ENCODE results near the gene PRICKLE2. TPM values are rescaled to one million over a fixed set of nuclear protein-coding genes. Genes with fewer than 3 reads are reported as not detected.

Gene PRICKLE2
- total RNA-seq, 1 donor from 2014 or later = 5.1 TPM

GRCh38 chr3:64105816-64106215, 119.5 kb downstream of the PRICKLE2 start:
- no peak for DNase-seq (ENCODE audit: low read depth)
- H3K4me3 ChIP-seq (ENCODE audit: low read depth, low read length) = no peak overlapping the region
- no peak for TF ChIP-seq CTCF (conservative IDR thresholded peaks at IDR 0.05; ENCODE audit: low read depth, low read length)

GRCh38 chr3:64104691-64105111, 120.6 kb downstream of the PRICKLE2 start:
- H3K4me3 ChIP-seq (ENCODE audit: low read depth, low read length) = no peak overlapping the region
- DNase-seq (ENCODE audit: low read depth) = peak; percentile 59
- TF ChIP-seq CTCF (conservative IDR thresholded peaks at IDR 0.05; ENCODE audit: low read depth, low read length) = no peak

- no peak for TF ChIP-seq CTCF (conservative IDR thresholded peaks at IDR 0.05; ENCODE audit: low read depth, low read length)
- no peak overlapping the region for H3K4me3 ChIP-seq (ENCODE audit: low read depth, low read length)
- DNase-seq (ENCODE audit: low read depth) = no peak
Measured at GRCh38 chr3:64104006-64104405, 121.3 kb downstream of the PRICKLE2 start.

- TF ChIP-seq CTCF (conservative IDR thresholded peaks at IDR 0.05; ENCODE audit: low read depth, low read length) = no peak
Measured at GRCh38 chr3:64103131-64103530, 122.1 kb downstream of the PRICKLE2 start.

GRCh38 chr3:64102147-64102546, 123.1 kb downstream of the PRICKLE2 start:
- no peak overlapping the region for H3K4me3 ChIP-seq (ENCODE audit: low read depth, low read length)
- TF ChIP-seq CTCF (conservative IDR thresholded peaks at IDR 0.05; ENCODE audit: low read depth, low read length) = no peak
- no peak for DNase-seq (ENCODE audit: low read depth)

More at GRCh38 chr3:64103131-64103530, 122.1 kb downstream of the PRICKLE2 start:
- no peak overlapping the region for H3K4me3 ChIP-seq (ENCODE audit: low read depth, low read length)
- DNase-seq (ENCODE audit: low read depth) = no peak

- TF ChIP-seq CTCF (conservative IDR thresholded peaks at IDR 0.05; ENCODE audit: low read depth, low read length) = no peak
- no peak overlapping the region for H3K4me3 ChIP-seq (ENCODE audit: low read depth, low read length)
- no peak for DNase-seq (ENCODE audit: low read depth)
Measured at GRCh38 chr3:64099316-64099715, 126.0 kb downstream of the PRICKLE2 start.

- H3K4me3 ChIP-seq (ENCODE audit: low read depth, low read length) = no peak overlapping the region
- no peak for TF ChIP-seq CTCF (conservative IDR thresholded peaks at IDR 0.05; ENCODE audit: low read depth, low read length)
- DNase-seq (ENCODE audit: low read depth) = no peak
Measured at GRCh38 chr3:64098670-64099069, 126.6 kb downstream of the PRICKLE2 start.

All from epithelial cell of proximal tubule (primary cell).